OCI-LY7 (cell line): ENCODE measurements around the gene TRIM3. TPM values are rescaled to one million over a fixed set of nuclear protein-coding genes. Genes with fewer than 3 reads are reported as not detected.

Experiments
- BruUV-seq: library from RNA; stranded (reverse); fragments of 400-500 nt; replicated peaks from 2 replicates; lab custom pipeline; 2021; lab: Mats Ljungman, UMichigan
- CTCF ChIA-PET: fragments of 300-600 bp; sonication (Branson Sonifier 250); formaldehyde crosslinking; loops from one replicate; lab custom pipeline; 2022; ENCODE audit warnings: antibody characterized with exemption; ENCODE audit not compliant: unreplicated experiment; lab: Charles Lee
- POLR2A ChIA-PET: fragments of 300-600 bp; sonication (Branson Sonifier 250); formaldehyde crosslinking; loops from one replicate; lab custom pipeline; 2022; ENCODE audit warnings: antibody characterized with exemption; lab: Charles Lee
- DNase-seq: peaks from one replicate; pipeline ENCODE4 v3.0.0-alpha.2; 2015; ENCODE audit warnings: low spot score
- H2AFZ ChIP-seq: fragments of 200-600 bp; sonication (generic), shearing (Covaris generic); 2 replicates; pipeline ENCODE4 v1.6.1; 2014; ENCODE audit warnings: mild to moderate bottlenecking, antibody characterized with exemption, low read length, moderate library complexity
- H3K27ac ChIP-seq: fragments of 200-600 bp; sonication (generic); 2 replicates; pipeline ENCODE4 v1.5.1; 2014; ENCODE audit warnings: mixed run types, low read depth, mild to moderate bottlenecking, moderate library complexity, low read length, inconsistent platforms; ENCODE audit not compliant: poor library complexity, severe bottlenecking
- H3K36me3 ChIP-seq: fragments of 200-600 bp; sonication (generic); 2 replicates; pipeline ENCODE4 v1.6.1; 2014; ENCODE audit warnings: mild to moderate bottlenecking, antibody characterized with exemption, low read length, moderate library complexity, mixed read lengths; ENCODE audit not compliant: insufficient read depth
- H3K4me1 ChIP-seq: fragments of 200-600 bp; sonication (generic); 2 replicates; pipeline ENCODE4 v1.5.1; 2014; ENCODE audit warnings: mild to moderate bottlenecking, low read length; ENCODE audit not compliant: insufficient read depth, poor library complexity, severe bottlenecking
- H3K4me2 ChIP-seq: fragments of 200-600 bp; sonication (generic); 2 replicates; pipeline ENCODE4 v1.6.1; 2014; ENCODE audit warnings: mild to moderate bottlenecking, low read length
- H3K4me3 ChIP-seq: fragments of 200-600 bp; sonication (generic); 2 replicates; pipeline ENCODE4 v1.5.1; 2014; ENCODE audit warnings: mild to moderate bottlenecking, low read depth, low read length; ENCODE audit not compliant: poor library complexity, severe bottlenecking
- H3K79me2 ChIP-seq: fragments of 200-600 bp; sonication (generic); 2 replicates; pipeline ENCODE4 v1.6.1; 2016; ENCODE audit warnings: low read depth, mild to moderate bottlenecking, low read length, moderate library complexity, mixed read lengths; ENCODE audit not compliant: insufficient read depth
- H3K9me2 ChIP-seq: fragments of 200-600 bp; sonication (generic); 2 replicates; pipeline ENCODE4 v1.6.1; 2016; ENCODE audit warnings: mild to moderate bottlenecking, low read length, mixed read lengths; ENCODE audit not compliant: insufficient read depth
- H3K9me3 ChIP-seq: fragments of 200-600 bp; sonication (generic); 2 replicates; pipeline ENCODE4 v1.6.1; 2014; ENCODE audit warnings: mild to moderate bottlenecking, mixed run types, low read length, mixed read lengths
- H4K20me1 ChIP-seq: fragments of 200-600 bp; sonication (generic); 2 replicates; pipeline ENCODE4 v1.6.1; 2014; ENCODE audit warnings: mild to moderate bottlenecking, antibody characterized with exemption, low read length, moderate library complexity, mixed read lengths; ENCODE audit not compliant: insufficient read depth
- CTCF ChIP-seq: fragments of 200-600 bp; sonication (generic); conservative IDR thresholded peaks from 2 replicates; pipeline ENCODE4 v1.5.1; 2014; ENCODE audit warnings: mild to moderate bottlenecking, antibody characterized with exemption, low read length, moderate library complexity, mixed read lengths
- EZH2phosphoT487 ChIP-seq: fragments of 200-600 bp; sonication (generic); IDR thresholded peaks from 2 replicates; pipeline ENCODE4 v1.6.1; 2018; ENCODE audit warnings: low read depth, borderline replicate concordance, mild to moderate bottlenecking, mixed run types, antibody characterized with exemption, low read length, moderate library complexity, mixed read lengths
- intact Hi-C: fragments of 100-400 bp; cut with micrococcal nuclease; formaldehyde crosslinking; loops from one replicate; pipeline ENCODE4 v1.10.0; 2022; ENCODE audit not compliant: unreplicated experiment
- total RNA-seq, 2 experiments: library from RNA; depleted of rRNA in 1 of 2; stranded (reverse); fragments of >200 nt in 1 of 2; shearing (Covaris generic) in 1 of 2; gene quantifications; 2 replicates each; pipeline ENCODE4 v1.2.3, GENCODE V29; 2014 to 2022

Gene TRIM3
- total RNA-seq, 2 experiments from 2014 or later: 14.7 to 21.3 TPM

- no peak overlapping the region for H2AFZ ChIP-seq
- H3K4me3 ChIP-seq: no peak overlapping the region
- H3K79me2 ChIP-seq: no peaks in the 10 kb centered on the region
- TF ChIP-seq CTCF (no peak), EZH2phosphoT487 (no peak)
- no peaks in the 10 kb centered on the region for H3K9me3 ChIP-seq
- ChIA-PET CTCF (interaction anchor here (0.6 to 1.4 kb wide), 3 partner anchors 9 to 157 kb away, joined by 3 to 6 read pairs (median 3); no protein-coding TSS in a partner anchor), POLR2A (interaction anchor here (0.6 to 1.2 kb wide), 4 partner anchors 9 to 62 kb away, joined by 3 to 6 read pairs (median 4); partner anchors contain the start of gene SMPD1)
- no peaks in the 10 kb centered on the region for H3K9me2 ChIP-seq
- H3K27ac ChIP-seq: no peak overlapping the region
- intact Hi-C loops: no loop called here
- BruUV-seq: no TSS peak
- peaks cover 19% of the 10 kb centered on the region for H3K36me3 ChIP-seq
- DNase-seq: no peak
- H4K20me1 ChIP-seq: no peaks in the 10 kb centered on the region
- H3K4me1 ChIP-seq: peaks cover 30% of the 10 kb centered on the region
- H3K4me2 ChIP-seq: no peak overlapping the region
Observed at GRCh38 chr11:6452219-6452618, 21.5 kb downstream of the TRIM3 start.

GRCh38 chr11:6448574-6448973, 25.2 kb downstream of the TRIM3 start:
- Histone ChIP-seq H3K4me3 (no peak overlapping the region), H3K9me3 (no peaks in the 10 kb centered on the region), H3K79me2 (no peaks in the 10 kb centered on the region), H4K20me1 (no peaks in the 10 kb centered on the region), H3K4me2 (no peak overlapping the region), H2AFZ (no peak overlapping the region), H3K27ac (no peak overlapping the region), H3K9me2 (no peaks in the 10 kb centered on the region), H3K36me3 (peaks cover 19% of the 10 kb centered on the region), H3K4me1 (peaks cover 6% of the 10 kb centered on the region)
- BruUV-seq: no TSS peak
- TF ChIP-seq EZH2phosphoT487 (no peak), CTCF (no peak)
- intact Hi-C loops: no loop called here
- ChIA-PET POLR2A (interaction anchor here (1.4 kb wide), 1 partner anchor 12 kb away, joined by 4 read pairs; no protein-coding TSS in a partner anchor), CTCF (interaction anchor here (0.6 kb wide), 1 partner anchor 44 kb away, joined by 3 read pairs; no protein-coding TSS in a partner anchor)
- no peak for DNase-seq
